PC-9 (cell line): ENCODE measurements around the gene BNIP2. TPM values are rescaled to one million over a fixed set of nuclear protein-coding genes. Genes with fewer than 3 reads are reported as not detected.

Experiments used
- BruUV-seq: library from RNA; stranded (reverse); fragments of 400-500 nt; replicated peaks from 2 replicates; lab custom pipeline; 2021; lab: Mats Ljungman, UMichigan
- CTCF ChIA-PET: fragments of 300-600 bp; sonication (Branson Sonifier 250); formaldehyde crosslinking; loops from one replicate; lab custom pipeline; 2022; ENCODE audit warnings: antibody characterized with exemption; lab: Charles Lee
- POLR2A ChIA-PET: fragments of 300-600 bp; sonication (Branson Sonifier 250); formaldehyde crosslinking; loops from one replicate; lab custom pipeline; 2022; ENCODE audit warnings: antibody characterized with exemption; ENCODE audit not compliant: unreplicated experiment; lab: Charles Lee
- DNase-seq, 2 experiments: peaks; one replicate each; pipeline versions ENCODE4 v3.0.0 to v3.0.0-alpha.2; 2015 to 2022; ENCODE audit warnings: mixed read lengths in 1 of 2
- H2AFZ ChIP-seq: fragments of 200-600 bp; sonication (generic); 2 replicates; pipeline ENCODE4 v1.8.1; 2017; ENCODE audit warnings: antibody characterized with exemption
- H3F3A ChIP-seq: fragments of 200-600 bp; sonication (generic); 2 replicates; pipeline ENCODE4 v1.8.1; 2017; ENCODE audit warnings: antibody characterized with exemption, mild to moderate bottlenecking, low read depth; ENCODE audit not compliant: insufficient read depth
- H3K27ac ChIP-seq: fragments of 200-600 bp; sonication (generic); 2 replicates; pipeline ENCODE4 v1.6.1; 2016; ENCODE audit warnings: mixed run types
- H3K27me3 ChIP-seq: fragments of 200-600 bp; sonication (generic); 2 replicates; pipeline ENCODE4 v1.6.1; 2016; ENCODE audit warnings: low read depth, mixed run types; ENCODE audit not compliant: insufficient read depth
- H3K36me3 ChIP-seq: fragments of 200-600 bp; sonication (generic); 2 replicates; pipeline ENCODE4 v1.6.1; 2016; ENCODE audit warnings: low read depth, mixed run types
- H3K4me1 ChIP-seq: fragments of 200-600 bp; sonication (generic); replicated peaks from 2 replicates; pipeline ENCODE4 v1.6.1; 2016; ENCODE audit warnings: mixed run types; ENCODE audit not compliant: insufficient read depth
- H3K4me2 ChIP-seq: fragments of 200-600 bp; sonication (generic); 2 replicates; pipeline ENCODE4 v1.6.1; 2017; ENCODE audit warnings: mixed run types
- H3K4me3 ChIP-seq: fragments of 200-600 bp; sonication (generic); 2 replicates; pipeline ENCODE4 v1.6.1; 2016; ENCODE audit warnings: mixed run types
- H3K79me2 ChIP-seq: fragments of 200-600 bp; sonication (generic); 2 replicates; pipeline ENCODE4 v1.6.1; 2017; ENCODE audit warnings: low read depth, mixed run types
- H3K9me2 ChIP-seq: fragments of 200-600 bp; sonication (generic); 2 replicates; pipeline ENCODE4 v1.8.1; 2017; ENCODE audit warnings: mild to moderate bottlenecking; ENCODE audit not compliant: insufficient read depth
- H3K9me3 ChIP-seq: fragments of 200-600 bp; sonication (generic); 2 replicates; pipeline ENCODE4 v1.8.1; 2016; ENCODE audit warnings: low read depth; ENCODE audit not compliant: insufficient read depth
- H4K20me1 ChIP-seq: fragments of 200-600 bp; sonication (generic); 2 replicates; pipeline ENCODE4 v1.8.1; 2017; ENCODE audit not compliant: insufficient read depth
- EZH2 ChIP-seq: fragments of 200-600 bp; sonication (generic); IDR thresholded peaks from 2 replicates; pipeline ENCODE4 v1.8.0; 2017; ENCODE audit warnings: antibody characterized with exemption, low read depth
- intact Hi-C: fragments of 100-400 bp; cut with micrococcal nuclease; formaldehyde crosslinking; loops from one replicate; pipeline ENCODE4 v1.10.0; 2022; ENCODE audit not compliant: unreplicated experiment
- total RNA-seq: library from RNA; stranded (reverse); gene quantifications from 2 replicates; pipeline ENCODE4 v1.2.3, GENCODE V29; 2021
- TF ChIP-seq, protein P1 (sequence below): fragments of 200-600 bp; sonication (generic); conservative IDR thresholded peaks from 2 replicates; pipeline ENCODE4 v1.6.1; 2017; ENCODE audit warnings: mixed run types, antibody characterized with exemption, mild to moderate bottlenecking, moderate library complexity

The BNIP2 gene
- total RNA-seq, 1 experiment from 2014 or later: 64.3 TPM

DNA sequence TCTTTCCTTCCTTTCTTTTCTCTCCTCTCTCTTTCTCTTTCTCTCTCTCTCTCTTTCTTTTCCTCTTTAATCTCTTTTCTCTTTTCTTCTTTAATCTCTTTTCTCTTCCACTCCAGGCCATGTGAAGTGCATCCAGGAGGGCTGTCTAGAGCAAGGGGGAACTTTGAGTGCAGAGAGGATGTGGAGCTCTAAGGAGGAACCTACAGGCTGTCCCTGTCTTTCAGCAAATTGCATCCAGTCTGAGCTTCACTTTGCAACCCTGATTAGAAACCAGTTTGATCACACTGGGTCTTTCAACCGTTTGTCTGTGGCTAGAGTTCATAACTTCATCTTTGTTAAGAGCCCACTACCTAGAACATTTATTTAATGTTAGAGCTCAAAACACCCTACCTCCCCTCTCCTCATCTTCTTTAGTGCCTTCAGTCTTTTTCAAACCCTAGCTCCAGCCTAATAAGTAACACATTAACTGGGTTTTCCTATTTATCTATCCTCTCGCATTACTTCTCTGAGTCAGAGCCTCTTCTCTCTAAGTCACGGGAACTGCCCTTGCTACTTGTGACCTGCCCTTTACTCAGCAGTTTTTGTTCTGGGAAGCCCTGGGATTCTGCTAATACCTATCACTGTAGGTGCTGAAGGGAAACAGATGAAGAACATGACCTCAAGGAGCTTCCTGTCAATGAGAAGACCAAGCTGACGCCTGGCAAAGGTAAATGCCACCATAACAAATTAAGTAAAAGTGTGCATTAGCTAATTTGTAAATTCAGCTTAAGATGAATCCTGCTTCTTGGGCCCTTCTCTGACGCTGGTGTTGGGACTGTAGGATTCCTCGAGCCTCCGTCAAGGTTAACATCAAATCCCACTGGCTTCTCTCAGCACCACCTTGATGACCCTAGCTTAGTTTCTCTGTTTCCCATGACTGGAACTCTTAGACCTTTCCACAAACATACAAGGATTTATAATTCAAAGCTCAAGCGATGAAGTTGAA, 77.6 kb downstream of the BNIP2 start, which contains the start of gene GCNT3:
Gene GCNT3 (plus strand): TSS at position 508 of the 985 bp plus-strand sequence. CDS start 6,456 bp downstream, outside the sequence.
- Histone ChIP-seq H4K20me1 (no peaks in the 10 kb centered on the region), H3K9me2 (no peaks in the 10 kb centered on the region), H3K27me3 (no peaks in the 10 kb centered on the region), H3K36me3 (no peaks in the 10 kb centered on the region), H3K4me2 (peak within 1 kb of the TSS; percentile 62), H3K27ac (peak within 1 kb of the TSS; percentile 75), H3K79me2 (no peaks in the 10 kb centered on the region), H3K9me3 (no peaks in the 10 kb centered on the region), H3F3A (peaks cover 4% of the 10 kb centered on the region; the same call in 1 of the 2 replicates), H3K4me1 (peaks cover 28% of the 10 kb centered on the region), H2AFZ (no peak within 1 kb of the TSS), H3K4me3 (no peak within 1 kb of the TSS; the same call in 1 of the 2 replicates)
- BruUV-seq: no TSS peak
- TF ChIP-seq EZH2: no peak
- TF ChIP-seq, protein P1, sequence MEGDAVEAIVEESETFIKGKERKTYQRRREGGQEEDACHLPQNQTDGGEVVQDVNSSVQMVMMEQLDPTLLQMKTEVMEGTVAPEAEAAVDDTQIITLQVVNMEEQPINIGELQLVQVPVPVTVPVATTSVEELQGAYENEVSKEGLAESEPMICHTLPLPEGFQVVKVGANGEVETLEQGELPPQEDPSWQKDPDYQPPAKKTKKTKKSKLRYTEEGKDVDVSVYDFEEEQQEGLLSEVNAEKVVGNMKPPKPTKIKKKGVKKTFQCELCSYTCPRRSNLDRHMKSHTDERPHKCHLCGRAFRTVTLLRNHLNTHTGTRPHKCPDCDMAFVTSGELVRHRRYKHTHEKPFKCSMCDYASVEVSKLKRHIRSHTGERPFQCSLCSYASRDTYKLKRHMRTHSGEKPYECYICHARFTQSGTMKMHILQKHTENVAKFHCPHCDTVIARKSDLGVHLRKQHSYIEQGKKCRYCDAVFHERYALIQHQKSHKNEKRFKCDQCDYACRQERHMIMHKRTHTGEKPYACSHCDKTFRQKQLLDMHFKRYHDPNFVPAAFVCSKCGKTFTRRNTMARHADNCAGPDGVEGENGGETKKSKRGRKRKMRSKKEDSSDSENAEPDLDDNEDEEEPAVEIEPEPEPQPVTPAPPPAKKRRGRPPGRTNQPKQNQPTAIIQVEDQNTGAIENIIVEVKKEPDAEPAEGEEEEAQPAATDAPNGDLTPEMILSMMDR: no peak
- peak in 1 of 2 experiments; percentile 60 for DNase-seq
- CTCF ChIA-PET: interaction anchor here (0.5 to 1.4 kb wide), 2 partner anchors 60 to 79 kb away, joined by 3 read pairs; no protein-coding TSS in a partner anchor
- intact Hi-C loops: no loop called here
- POLR2A ChIA-PET: no interaction called here

DNA sequence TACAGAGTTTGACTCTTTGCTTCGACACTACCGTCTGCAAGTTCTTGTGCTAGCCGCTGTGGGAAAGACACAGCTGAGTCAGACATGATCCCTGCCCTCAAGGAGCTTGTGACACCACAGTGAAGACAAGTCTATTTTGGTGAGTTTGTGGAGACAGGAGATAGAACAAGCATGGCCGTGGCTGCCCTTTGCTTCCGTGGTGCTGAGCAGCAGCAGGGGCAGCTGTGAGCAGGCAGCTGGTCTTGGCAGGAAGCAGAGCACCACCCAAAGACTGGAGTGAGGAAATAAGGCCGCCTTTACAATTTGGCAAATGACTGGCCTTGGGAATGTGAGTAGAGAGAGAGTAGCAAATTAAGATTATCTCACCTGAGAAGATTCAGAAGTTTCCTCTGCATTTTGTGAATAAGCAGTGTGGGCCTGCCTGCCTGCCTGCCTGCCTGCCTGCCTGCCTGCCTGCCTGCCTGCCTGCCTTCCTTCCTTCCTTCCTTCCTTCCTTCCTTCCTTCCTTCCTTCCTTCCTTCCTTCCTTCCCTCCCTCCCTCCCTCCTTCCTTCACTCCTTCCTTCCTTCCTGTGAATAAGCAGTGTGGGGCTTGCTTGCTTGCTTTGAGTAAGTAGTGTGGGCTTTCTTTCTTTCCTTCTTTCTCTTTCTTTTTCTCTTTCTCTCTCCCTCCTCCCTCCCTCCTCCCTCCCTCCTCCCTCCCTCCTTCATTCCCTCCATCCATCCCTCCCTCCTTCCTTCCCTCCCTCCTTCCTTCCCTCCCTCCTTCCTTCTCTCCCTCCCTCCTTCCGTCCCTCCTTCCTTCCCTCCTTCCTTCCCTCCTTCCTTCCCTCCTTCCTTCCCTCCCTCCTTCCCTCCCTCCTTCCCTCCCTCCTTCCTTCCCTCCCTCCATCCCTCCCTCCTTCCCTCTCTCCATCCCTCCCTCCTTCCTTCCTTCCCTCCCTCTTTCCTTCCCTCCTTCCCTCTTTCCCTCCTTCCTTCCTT, 79.1 kb downstream of the BNIP2 start:
- Histone ChIP-seq H3K4me2 (no peak overlapping the region), H4K20me1 (no peaks in the 10 kb centered on the region), H3K4me3 (no peak overlapping the region), H3K79me2 (no peaks in the 10 kb centered on the region), H3K36me3 (no peaks in the 10 kb centered on the region), H2AFZ (no peak overlapping the region), H3K27me3 (no peaks in the 10 kb centered on the region), H3K4me1 (peaks cover 18% of the 10 kb centered on the region), H3K9me3 (no peaks in the 10 kb centered on the region), H3F3A (peaks cover 4% of the 10 kb centered on the region; the same call in 1 of the 2 replicates), H3K9me2 (no peaks in the 10 kb centered on the region), H3K27ac (no peak overlapping the region)
- BruUV-seq: no TSS peak
- intact Hi-C loops: no loop called here
- no peak for TF ChIP-seq EZH2
- TF ChIP-seq, protein P1: no peak
- DNase-seq: no peak
- ChIA-PET POLR2A (interaction anchor here (0.6 kb wide), 1 partner anchor 1859 kb away, joined by 7 read pairs; no protein-coding TSS in a partner anchor), CTCF (interaction anchor here (0.6 kb wide), 1 partner anchor 82 kb away, joined by 4 read pairs; no protein-coding TSS in a partner anchor)

Other genes starting within 250 kb of the BNIP2 start
- 0.52 and 0.80 TPM in 2 replicates for gene GCNT3, start 77.5 kb downstream of the BNIP2 start, total RNA-seq
- gene GTF2A2, start 31.8 kb downstream of the BNIP2 start, total RNA-seq: 80.8 and 111 TPM in 2 replicates